COLO668 (cell line): ENCODE results near the gene LONRF2.
A peak's percentile ranks its signal among the peaks of the same experiment; 100 is the strongest.
"Not testable (repeated sequence)": the region's sequence is repeated elsewhere in the genome, so short reads cannot be mapped to it uniquely, and the experiment has no call there.

Experiments
- DNase-seq: peaks from one replicate; lab custom pipeline; 2025; ENCODE audit not compliant: unreplicated experiment; lab: John Stamatoyannopoulos, UW

Gene LONRF2

GRCh38 chr2:100256416-100256815 is 65.9 kb downstream of the LONRF2 start:
- DNase-seq: no peak

GRCh38 chr2:100254646-100255210 is 67.6 kb downstream of the LONRF2 start:
- DNase-seq: no peak

GRCh38 chr2:100253786-100254185 is 68.5 kb downstream of the LONRF2 start:
- DNase-seq: no peak

- no peak for DNase-seq
Measured at GRCh38 chr2:100252811-100253698, 69.2 kb downstream of the LONRF2 start.

- no peak for DNase-seq
Measured at GRCh38 chr2:100250645-100251044, 71.7 kb downstream of the LONRF2 start.

GRCh38 chr2:100248971-100249370 is 73.3 kb downstream of the LONRF2 start:
- no peak for DNase-seq

GRCh38 chr2:100248556-100248955 is 73.7 kb downstream of the LONRF2 start:
- DNase-seq: not testable (repeated sequence)

GRCh38 chr2:100248044-100248330 is 74.3 kb downstream of the LONRF2 start:
- no peak for DNase-seq

GRCh38 chr2:100247256-100248043 is 74.9 kb downstream of the LONRF2 start:
- peak; percentile 53 for DNase-seq

- DNase-seq: peak; percentile 30
Measured at GRCh38 chr2:100246163-100247145, 75.8 kb downstream of the LONRF2 start.

- DNase-seq: no peak
Measured at GRCh38 chr2:100245681-100246080, 76.6 kb downstream of the LONRF2 start.

GRCh38 chr2:100244881-100245605 is 77.3 kb downstream of the LONRF2 start:
- no peak for DNase-seq

- no peak for DNase-seq
Measured at GRCh38 chr2:100243631-100244030, 78.7 kb downstream of the LONRF2 start.

- peak; percentile 56 for DNase-seq
Measured at GRCh38 chr2:100242891-100243619, 79.2 kb downstream of the LONRF2 start.

- no peak for DNase-seq
Measured at GRCh38 chr2:100242476-100242875, 79.8 kb downstream of the LONRF2 start.

- DNase-seq: no peak
Measured at GRCh38 chr2:100241236-100241635, 81.1 kb downstream of the LONRF2 start.

- DNase-seq: no peak
Measured at GRCh38 chr2:100240386-100240785, 81.9 kb downstream of the LONRF2 start.

- no peak for DNase-seq
Measured at GRCh38 chr2:100239486-100240210, 82.7 kb downstream of the LONRF2 start.

- no peak for DNase-seq
Measured at GRCh38 chr2:100238471-100238870, 83.8 kb downstream of the LONRF2 start.
